ENCODE data around the gene MAN1C1. TPM values are rescaled to one million over a fixed set of nuclear protein-coding genes. Genes with fewer than 3 reads are reported as not detected.
A peak's percentile ranks its signal among the peaks of the same experiment; 100 is the strongest.

The MAN1C1 gene
- total RNA-seq, 1 experiment from 2014 or later, result 0.11 TPM

DNA sequence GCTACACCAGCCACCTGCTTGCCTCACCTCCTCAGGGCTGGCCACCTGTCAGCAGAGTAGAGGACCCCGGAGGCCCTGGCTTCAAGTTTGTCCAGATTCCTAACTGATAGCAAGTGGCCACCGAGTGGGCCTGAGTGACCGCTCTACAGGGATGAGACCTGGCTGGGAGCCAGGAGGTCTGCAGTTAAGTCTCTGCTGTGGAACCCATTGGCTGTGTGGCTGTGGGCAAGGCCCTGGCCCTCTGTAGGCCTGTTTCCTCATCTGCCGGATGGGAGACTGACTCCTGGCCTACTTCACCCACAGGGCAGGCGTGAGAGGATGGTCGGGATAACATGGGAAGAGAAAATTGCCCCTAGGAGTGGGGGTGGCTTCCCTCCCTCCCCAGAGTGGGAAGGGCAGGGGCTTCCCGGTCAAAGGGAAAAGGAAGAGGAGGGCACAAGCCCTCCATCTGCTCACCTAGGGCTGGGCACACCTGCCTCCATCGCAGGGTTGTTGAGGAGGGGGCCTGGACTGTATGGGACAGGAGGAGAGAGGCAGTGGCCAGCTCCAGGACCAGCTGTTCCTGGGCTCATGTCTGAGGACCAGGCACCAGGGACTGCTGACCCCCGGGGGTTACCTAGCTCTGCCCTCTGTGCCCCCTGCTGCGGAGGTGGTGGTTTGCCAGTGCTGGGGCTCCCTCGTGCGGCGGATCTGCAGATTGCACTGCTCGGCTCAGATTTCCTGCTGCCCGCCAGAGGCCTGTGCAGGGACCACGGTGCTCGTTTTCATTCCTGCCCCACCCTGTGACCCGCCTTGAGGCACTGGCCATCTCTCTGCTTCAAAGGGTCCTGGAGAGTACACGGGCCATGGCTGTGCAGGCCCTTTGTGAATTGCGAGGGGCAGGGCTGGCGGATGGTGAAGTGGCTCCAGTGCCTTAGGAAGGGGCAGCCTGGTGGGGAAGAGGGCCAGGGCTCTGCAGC lies 194.0 kb downstream of the MAN1C1 start:
- H3K4me3 ChIP-seq (ENCODE audit: low read length), result no peak overlapping the region
- H3K36me3 ChIP-seq (ENCODE audit: low read depth, low read length), result no peaks in the 10 kb centered on the region; the same call in 1 of the 2 replicates
- no peak overlapping the region for H3K9ac ChIP-seq (ENCODE audit: low read length)
- no peaks in the 10 kb centered on the region for H4K20me1 ChIP-seq (ENCODE audit: low read length)
- no TSS peak for BruUV-seq (replicated peaks)
- ATAC-seq (peak; percentile 78), DNase-seq (peak; percentile 62)
- H3F3A ChIP-seq (ENCODE audit: low read length, unreplicated experiment), result no peaks in the 10 kb centered on the region
- H3K9me2 ChIP-seq (replicated peaks; ENCODE audit: low read length), result no peaks in the 10 kb centered on the region
- H2AFZ ChIP-seq (ENCODE audit: low read length), result no peak overlapping the region
- 0 out of 2 replicates have a peak, but pooled peaks cover 2% of the 10 kb centered on the region for H3K4me1 ChIP-seq (ENCODE audit: insufficient read depth, low read length)
- no peak overlapping the region for H3K4me2 ChIP-seq (ENCODE audit: low read length)
- POLR2A ChIA-PET (ENCODE audit: unreplicated experiment), result no interaction called here
- CTCF ChIA-PET, result interaction anchor here (1.0 kb wide), 1 partner anchor 202 kb away, joined by 3 read pairs; no protein-coding TSS in a partner anchor
- H3K79me2 ChIP-seq (ENCODE audit: low read length), result no peaks in the 10 kb centered on the region
- H3K27me3 ChIP-seq (ENCODE audit: low read length), result no peaks in the 10 kb centered on the region
- no peaks in the 10 kb centered on the region for H3K9me3 ChIP-seq (ENCODE audit: low read length)
- no peak overlapping the region for H3K27ac ChIP-seq (ENCODE audit: low read length)
- no peak for TF ChIP-seq EZH2phosphoT487 (IDR thresholded peaks at IDR 0.05; ENCODE audit: borderline replicate concordance, low read length)
- TF ChIP-seq, protein P1, sequence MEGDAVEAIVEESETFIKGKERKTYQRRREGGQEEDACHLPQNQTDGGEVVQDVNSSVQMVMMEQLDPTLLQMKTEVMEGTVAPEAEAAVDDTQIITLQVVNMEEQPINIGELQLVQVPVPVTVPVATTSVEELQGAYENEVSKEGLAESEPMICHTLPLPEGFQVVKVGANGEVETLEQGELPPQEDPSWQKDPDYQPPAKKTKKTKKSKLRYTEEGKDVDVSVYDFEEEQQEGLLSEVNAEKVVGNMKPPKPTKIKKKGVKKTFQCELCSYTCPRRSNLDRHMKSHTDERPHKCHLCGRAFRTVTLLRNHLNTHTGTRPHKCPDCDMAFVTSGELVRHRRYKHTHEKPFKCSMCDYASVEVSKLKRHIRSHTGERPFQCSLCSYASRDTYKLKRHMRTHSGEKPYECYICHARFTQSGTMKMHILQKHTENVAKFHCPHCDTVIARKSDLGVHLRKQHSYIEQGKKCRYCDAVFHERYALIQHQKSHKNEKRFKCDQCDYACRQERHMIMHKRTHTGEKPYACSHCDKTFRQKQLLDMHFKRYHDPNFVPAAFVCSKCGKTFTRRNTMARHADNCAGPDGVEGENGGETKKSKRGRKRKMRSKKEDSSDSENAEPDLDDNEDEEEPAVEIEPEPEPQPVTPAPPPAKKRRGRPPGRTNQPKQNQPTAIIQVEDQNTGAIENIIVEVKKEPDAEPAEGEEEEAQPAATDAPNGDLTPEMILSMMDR (conservative IDR thresholded peaks at IDR 0.05; ENCODE audit: low read depth, low read length), result peak; percentile 93
- intact Hi-C loops (cut with micrococcal nuclease), result no loop called here

DNA sequence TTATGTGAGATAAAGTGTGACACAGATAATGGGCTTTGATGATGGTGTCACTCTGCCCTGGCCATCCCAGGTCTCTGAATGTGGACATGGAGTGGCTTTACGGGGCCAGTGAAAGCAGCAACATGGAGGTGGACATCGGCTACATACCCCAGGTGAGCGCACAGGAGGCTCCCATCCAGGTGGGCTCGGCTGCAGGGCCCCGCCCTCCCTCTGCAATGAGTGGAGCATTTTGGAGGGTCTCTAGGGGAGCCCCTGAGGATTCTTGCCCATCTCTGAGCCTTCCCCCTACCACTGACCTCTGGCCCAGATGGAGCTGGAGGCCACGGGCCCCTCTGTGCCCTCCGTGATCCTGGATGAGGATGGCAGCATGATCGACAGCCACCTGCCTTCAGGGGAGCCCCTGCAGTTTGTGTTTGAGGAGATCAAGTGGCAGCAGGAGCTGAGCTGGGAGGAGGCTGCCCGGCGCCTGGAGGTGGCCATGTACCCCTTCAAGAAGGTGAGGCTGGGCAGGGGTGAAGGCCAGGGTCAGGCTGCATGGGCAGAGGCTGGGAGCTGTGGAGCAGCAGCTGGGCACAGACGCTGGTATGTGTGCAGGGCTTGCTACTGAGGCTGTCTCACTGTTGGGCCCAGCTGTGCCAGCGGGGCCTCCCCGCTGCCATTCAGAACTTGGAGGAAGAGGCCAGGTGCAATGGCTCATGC lies 194.9 kb downstream of the MAN1C1 start:
- TF ChIP-seq EZH2phosphoT487 (IDR thresholded peaks at IDR 0.05; ENCODE audit: borderline replicate concordance, low read length) (no peak), EZH2 (IDR thresholded peaks at IDR 0.05; ENCODE audit: low read length, unreplicated experiment) (no peak)
- TF ChIP-seq, protein P1 (conservative IDR thresholded peaks at IDR 0.05; ENCODE audit: low read depth, low read length), result no peak
- H3K9ac ChIP-seq (ENCODE audit: low read length), result no peak overlapping the region

More for the DNA sequence above, 194.9 kb downstream of the MAN1C1 start:
- Histone ChIP-seq H3K4me2 (ENCODE audit: low read length) (no peak overlapping the region), H3F3A (ENCODE audit: low read length, unreplicated experiment) (no peaks in the 10 kb centered on the region), H3K27ac (ENCODE audit: low read length) (no peak overlapping the region), H3K9me3 (ENCODE audit: low read length) (no peaks in the 10 kb centered on the region), H4K20me1 (ENCODE audit: low read length) (no peaks in the 10 kb centered on the region), H3K79me2 (ENCODE audit: low read length) (no peaks in the 10 kb centered on the region), H3K9me2 (replicated peaks; ENCODE audit: low read length) (no peaks in the 10 kb centered on the region), H3K27me3 (ENCODE audit: low read length) (no peaks in the 10 kb centered on the region), H2AFZ (ENCODE audit: low read length) (no peak overlapping the region), H3K4me1 (ENCODE audit: insufficient read depth, low read length) (0 out of 2 replicates have a peak, but pooled peaks cover 2% of the 10 kb centered on the region), H3K36me3 (ENCODE audit: low read depth, low read length) (no peaks in the 10 kb centered on the region; the same call in 1 of the 2 replicates), H3K4me3 (ENCODE audit: low read length) (no peak overlapping the region)
- intact Hi-C loops (cut with micrococcal nuclease), result no loop called here
- BruUV-seq (replicated peaks), result no TSS peak
- POLR2A ChIA-PET (ENCODE audit: unreplicated experiment), result no interaction called here
- CTCF ChIA-PET, result interaction anchor here (1.0 kb wide), 1 partner anchor 203 kb away, joined by 3 read pairs; no protein-coding TSS in a partner anchor
- no peak for ATAC-seq
- DNase-seq, result no peak
